NCI-H2196 treated with DMSO at 0.1 percent for 48 hours (cell line): ENCODE results near the gene FRMD5.

Source experiments
- DNase-seq: peaks from one replicate; lab custom pipeline; 2025; ENCODE audit not compliant: unreplicated experiment; lab: John Stamatoyannopoulos, UW

The FRMD5 gene

GRCh38 chr15:44096596-44096995 is 98.5 kb downstream of the FRMD5 start:
- DNase-seq: no peak

- no peak for DNase-seq
These were observed 100.3 kb downstream of the FRMD5 start for GRCh38 chr15:44094781-44095180.

- DNase-seq: no peak
These were observed 101.2 kb downstream of the FRMD5 start for GRCh38 chr15:44093836-44094235.

GRCh38 chr15:44092221-44092620 is 102.8 kb downstream of the FRMD5 start:
- DNase-seq: no peak

- DNase-seq: no peak
These were observed 107.2 kb downstream of the FRMD5 start for GRCh38 chr15:44087578-44088465.

- DNase-seq: no peak
These were observed 110.3 kb downstream of the FRMD5 start for GRCh38 chr15:44084770-44085169.

- DNase-seq: no peak
These were observed 110.9 kb downstream of the FRMD5 start for GRCh38 chr15:44084171-44084570.

- no peak for DNase-seq
These were observed 112.4 kb downstream of the FRMD5 start for GRCh38 chr15:44082558-44083157.

GRCh38 chr15:44081026-44082013 is 113.8 kb downstream of the FRMD5 start:
- DNase-seq: no peak

- no peak for DNase-seq
These were observed 119.5 kb downstream of the FRMD5 start for GRCh38 chr15:44075535-44075934.

GRCh38 chr15:44069489-44069888 is 125.6 kb downstream of the FRMD5 start:
- DNase-seq: no peak

GRCh38 chr15:44068347-44068746 is 126.7 kb downstream of the FRMD5 start:
- DNase-seq: no peak

- no peak for DNase-seq
These were observed 128.8 kb downstream of the FRMD5 start for GRCh38 chr15:44066211-44066827.

GRCh38 chr15:44064706-44065105 is 130.4 kb downstream of the FRMD5 start:
- DNase-seq: no peak

GRCh38 chr15:44058126-44058525 is 136.9 kb downstream of the FRMD5 start:
- DNase-seq: no peak

GRCh38 chr15:44045661-44046060 is 149.4 kb downstream of the FRMD5 start:
- no peak for DNase-seq

- DNase-seq: no peak
These were observed 149.9 kb downstream of the FRMD5 start for GRCh38 chr15:44045217-44045616.

GRCh38 chr15:44038755-44039191 is 156.3 kb downstream of the FRMD5 start:
- no peak for DNase-seq

- DNase-seq: no peak
These were observed 159.0 kb downstream of the FRMD5 start for GRCh38 chr15:44035781-44036699.
